Upper lobe of right lung (tissue), 1 donor: ENCODE data around the gene MAP2K7. TPM values are rescaled to one million over a fixed set of nuclear protein-coding genes. Genes with fewer than 3 reads are reported as not detected.

ENCODE experiments used
- ATAC-seq: fragments of 200-7000 bp; cut with Tn5 transposase; one replicate; pipeline ENCODE4 v1.9.1; 2020; ENCODE audit warnings: mild to moderate bottlenecking, moderate library complexity
- DNase-seq: peaks from one replicate; pipeline ENCODE4 v3.0.0-alpha.2; 2020
- H3K27ac ChIP-seq: fragments of 200-600 bp; one replicate; pipeline ENCODE4 v1.8.0; 2022
- H3K27me3 ChIP-seq: fragments of 200-600 bp; one replicate; pipeline ENCODE4 v1.8.0; 2022; ENCODE audit warnings: mild to moderate bottlenecking
- H3K36me3 ChIP-seq: fragments of 200-600 bp; one replicate; pipeline ENCODE4 v1.8.0; 2022
- H3K4me1 ChIP-seq: fragments of 200-600 bp; one replicate; pipeline ENCODE4 v1.8.0; 2022
- H3K4me3 ChIP-seq: fragments of 200-600 bp; one replicate; pipeline ENCODE4 v1.8.0; 2022; ENCODE audit warnings: mild to moderate bottlenecking
- H3K9me3 ChIP-seq: fragments of 200-600 bp; one replicate; pipeline ENCODE4 v1.8.0; 2022
- intact Hi-C: fragments of 100-400 bp; cut with DNase I; formaldehyde crosslinking; loops from one replicate; pipeline ENCODE4 v1.11.0; 2022
- total RNA-seq: library from RNA; stranded (reverse); fragmentation: NEBNext Ultra II Directional; extraction: Animal tissue kit (Norgen Biotek cat#: 25700); gene quantifications from one replicate; pipeline ENCODE4 v1.2.1, GENCODE V29; 2021
- TF ChIP-seq, protein P1 (sequence below): fragments of 200-600 bp; IDR thresholded peaks from one replicate; pipeline ENCODE4 v1.8.0; 2022; ENCODE audit warnings: antibody characterized with exemption
- donor health status: DM: no; HTN: yes; CAD: no; lungs with severe emphysema.

Gene MAP2K7
- total RNA-seq, 1 donor from 2014 or later, result 36.4 TPM

DNA sequence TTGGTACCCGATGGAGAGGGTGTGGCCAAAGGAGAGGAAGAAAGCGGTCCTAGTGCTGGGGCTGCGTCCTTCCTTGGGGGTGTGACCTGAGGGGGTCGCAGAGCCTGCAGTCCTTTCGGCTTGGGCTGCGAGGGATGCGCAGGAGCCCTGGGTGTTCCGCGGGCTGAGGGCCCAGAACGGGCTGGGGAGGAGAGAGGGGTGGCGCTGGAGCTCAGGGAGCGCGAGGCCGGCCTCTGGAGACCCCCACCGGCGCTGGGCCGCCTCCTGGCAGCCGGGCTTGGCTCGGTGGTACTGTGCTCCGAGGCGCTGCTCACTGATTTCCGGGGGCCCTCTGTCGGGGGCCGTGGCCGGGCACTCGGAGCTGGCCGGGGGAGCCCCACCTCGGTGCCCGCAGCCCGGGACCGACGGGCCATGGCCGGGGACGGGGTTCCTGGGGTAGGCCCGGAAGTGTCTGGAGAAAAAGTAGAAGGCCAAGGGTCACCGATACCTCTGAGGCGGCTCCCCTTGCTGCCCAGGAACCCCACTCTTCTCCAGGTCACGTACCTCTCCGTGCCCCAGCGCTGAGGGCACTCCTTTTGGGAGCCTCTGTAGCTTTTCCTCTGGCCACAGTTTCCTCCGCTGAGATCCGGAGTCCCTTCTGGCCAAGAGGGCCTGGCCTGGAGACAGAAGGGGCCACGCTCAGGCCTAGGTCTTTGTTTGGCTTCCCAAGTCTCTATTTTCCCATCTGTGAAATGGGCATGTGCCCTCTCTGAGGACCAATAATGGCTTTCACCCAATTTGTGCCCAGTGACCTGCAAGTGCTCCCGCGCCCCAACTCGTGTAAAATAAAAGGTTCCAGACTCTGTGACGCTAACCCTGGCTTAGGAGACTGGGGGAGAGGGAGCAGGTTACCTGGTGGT is 31.1 kb upstream of the MAP2K7 start:
- no peaks in the 10 kb centered on the region for H3K9me3 ChIP-seq
- DNase-seq (no peak), ATAC-seq (no peak)
- no peaks in the 10 kb centered on the region for H3K36me3 ChIP-seq
- H3K4me1 ChIP-seq, result peaks cover 23% of the 10 kb centered on the region
- H3K27ac ChIP-seq, result no peak overlapping the region
- TF ChIP-seq, protein P1, sequence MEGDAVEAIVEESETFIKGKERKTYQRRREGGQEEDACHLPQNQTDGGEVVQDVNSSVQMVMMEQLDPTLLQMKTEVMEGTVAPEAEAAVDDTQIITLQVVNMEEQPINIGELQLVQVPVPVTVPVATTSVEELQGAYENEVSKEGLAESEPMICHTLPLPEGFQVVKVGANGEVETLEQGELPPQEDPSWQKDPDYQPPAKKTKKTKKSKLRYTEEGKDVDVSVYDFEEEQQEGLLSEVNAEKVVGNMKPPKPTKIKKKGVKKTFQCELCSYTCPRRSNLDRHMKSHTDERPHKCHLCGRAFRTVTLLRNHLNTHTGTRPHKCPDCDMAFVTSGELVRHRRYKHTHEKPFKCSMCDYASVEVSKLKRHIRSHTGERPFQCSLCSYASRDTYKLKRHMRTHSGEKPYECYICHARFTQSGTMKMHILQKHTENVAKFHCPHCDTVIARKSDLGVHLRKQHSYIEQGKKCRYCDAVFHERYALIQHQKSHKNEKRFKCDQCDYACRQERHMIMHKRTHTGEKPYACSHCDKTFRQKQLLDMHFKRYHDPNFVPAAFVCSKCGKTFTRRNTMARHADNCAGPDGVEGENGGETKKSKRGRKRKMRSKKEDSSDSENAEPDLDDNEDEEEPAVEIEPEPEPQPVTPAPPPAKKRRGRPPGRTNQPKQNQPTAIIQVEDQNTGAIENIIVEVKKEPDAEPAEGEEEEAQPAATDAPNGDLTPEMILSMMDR, result no peak
- intact Hi-C loops, result no loop called here
- H3K27me3 ChIP-seq, result peaks cover 32% of the 10 kb centered on the region
- no peak overlapping the region for H3K4me3 ChIP-seq

DNA sequence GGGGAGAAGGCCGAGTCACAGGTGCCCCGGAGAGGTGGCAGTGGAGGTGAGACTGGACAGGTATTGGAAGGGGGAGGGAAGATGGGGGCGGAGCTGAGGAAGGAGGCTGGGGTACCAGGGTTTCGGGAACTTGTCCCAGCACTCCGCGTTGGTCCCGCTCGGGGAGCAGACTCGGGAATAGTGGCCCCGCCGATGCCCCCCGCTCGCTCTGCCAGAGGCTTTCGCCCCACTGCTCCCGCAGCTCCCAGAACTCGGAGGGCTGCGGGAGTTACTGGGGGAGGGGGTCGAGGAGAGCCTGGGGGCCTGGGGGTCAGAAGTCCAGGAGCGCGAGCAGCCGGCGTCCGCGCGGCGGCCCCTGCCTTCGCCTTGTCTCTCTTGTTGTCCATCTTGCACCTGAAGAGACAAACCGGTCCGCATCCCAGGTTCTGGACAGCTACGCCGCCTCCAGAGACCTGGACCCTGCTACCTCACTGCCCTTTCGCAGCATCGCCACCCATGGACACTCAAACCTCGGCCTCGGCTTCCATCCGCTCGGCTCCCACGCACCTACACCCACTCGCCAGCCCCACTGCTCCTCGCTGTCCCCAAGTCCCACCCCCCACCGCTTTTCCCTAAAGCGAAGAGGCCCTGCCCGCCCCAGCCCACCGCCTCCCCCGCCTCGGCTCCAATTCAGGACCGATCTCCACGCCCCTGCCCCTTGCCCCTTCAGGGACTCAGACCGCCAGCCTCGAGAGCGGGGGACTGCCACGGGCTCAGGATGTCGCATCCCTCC is 30.2 kb upstream of the MAP2K7 start:
- no peak overlapping the region for H3K27ac ChIP-seq
- peaks cover 18% of the 10 kb centered on the region for H3K4me1 ChIP-seq
- DNase-seq (no peak), ATAC-seq (no peak)
- no peaks in the 10 kb centered on the region for H3K36me3 ChIP-seq
- H3K9me3 ChIP-seq, result no peaks in the 10 kb centered on the region
- intact Hi-C loops, result no loop called here
- peaks cover 30% of the 10 kb centered on the region for H3K27me3 ChIP-seq
- H3K4me3 ChIP-seq, result peak overlapping the region; percentile 42
- TF ChIP-seq, protein P1, result no peak

DNA sequence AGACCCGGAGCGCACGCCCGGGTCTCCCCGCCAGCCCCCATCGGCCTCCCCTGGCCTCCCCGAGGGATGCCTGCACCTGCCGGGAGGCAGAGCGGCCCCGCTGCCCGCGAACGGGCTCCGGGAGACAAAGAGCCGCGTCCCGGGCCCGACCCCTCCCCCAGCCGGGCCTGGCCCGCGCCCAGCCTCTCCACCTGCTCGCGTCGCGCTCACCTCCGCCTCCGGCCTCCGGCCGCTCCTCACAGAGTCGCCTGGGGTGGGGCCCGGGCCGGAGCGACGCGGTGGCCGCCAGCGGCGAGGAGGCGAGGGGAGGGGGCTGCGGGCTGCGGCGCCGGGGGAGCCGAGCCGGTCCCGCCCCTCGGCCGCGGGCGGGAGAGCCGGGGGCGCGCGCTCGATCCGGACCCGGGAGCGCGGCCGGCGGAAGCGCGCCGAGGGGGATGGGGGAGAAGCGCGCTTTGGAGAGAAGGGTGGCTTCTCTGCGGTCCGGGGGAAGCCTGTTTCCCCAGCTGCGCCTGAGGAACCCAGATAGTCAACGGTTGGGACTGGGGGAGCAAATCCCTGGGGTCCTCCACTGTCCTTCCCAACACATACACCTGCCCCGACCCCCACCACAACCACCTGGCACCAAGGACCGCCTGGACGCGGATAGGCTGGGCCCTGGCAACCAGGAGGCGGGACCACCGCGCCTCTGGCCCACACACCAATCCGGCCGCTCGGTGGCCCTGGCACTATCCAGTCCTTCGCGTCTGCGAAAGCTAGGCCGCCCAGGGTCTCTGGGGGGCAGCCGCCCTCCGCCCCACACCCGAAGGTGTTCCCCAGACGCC is 29.4 kb upstream of the MAP2K7 start, which contains the start of gene PRR36:
Gene PRR36, minus strand, starts transcription at position 315 of the 821 bp plus-strand sequence. CDS start 701 bp downstream, outside the sequence.
- Histone ChIP-seq H3K36me3 (no peaks in the 10 kb centered on the region), H3K27me3 (peaks cover 30% of the 10 kb centered on the region), H3K4me3 (peak within 1 kb of the TSS; percentile 42), H3K4me1 (peaks cover 10% of the 10 kb centered on the region), H3K9me3 (no peaks in the 10 kb centered on the region), H3K27ac (no peak within 1 kb of the TSS)
- TF ChIP-seq, protein P1, result no peak
- intact Hi-C loops, result no loop called here
- ATAC-seq, result peak; percentile 55
- DNase-seq, result peak; percentile 89

DNA sequence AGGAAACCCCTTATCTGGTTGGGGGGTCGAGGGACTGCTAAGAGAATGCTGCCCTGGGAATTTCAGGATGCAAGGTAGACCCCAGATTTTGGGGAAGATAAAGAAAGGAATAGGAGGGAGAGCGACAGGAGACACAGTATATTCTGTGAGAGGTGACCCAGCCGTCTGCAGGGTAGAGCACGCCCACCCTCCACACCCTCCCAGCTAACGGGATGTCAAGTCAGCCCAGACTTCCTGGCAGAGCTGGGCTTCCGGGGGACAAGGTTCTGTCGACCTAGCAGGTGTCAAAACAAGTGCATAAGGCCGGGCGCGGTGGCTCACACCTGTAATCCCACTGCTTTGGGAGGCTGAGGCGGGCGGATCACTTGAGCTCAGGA is 28.8 kb upstream of the MAP2K7 start:
- ATAC-seq (no peak), DNase-seq (no peak)
- H3K36me3 ChIP-seq, result no peaks in the 10 kb centered on the region
- TF ChIP-seq, protein P1, result no peak
- H3K4me3 ChIP-seq, result peak overlapping the region; percentile 42
- H3K4me1 ChIP-seq, result peaks cover 4% of the 10 kb centered on the region
- intact Hi-C loops, result no loop called here
- peaks cover 30% of the 10 kb centered on the region for H3K27me3 ChIP-seq
- no peak overlapping the region for H3K27ac ChIP-seq
- H3K9me3 ChIP-seq, result no peaks in the 10 kb centered on the region

DNA sequence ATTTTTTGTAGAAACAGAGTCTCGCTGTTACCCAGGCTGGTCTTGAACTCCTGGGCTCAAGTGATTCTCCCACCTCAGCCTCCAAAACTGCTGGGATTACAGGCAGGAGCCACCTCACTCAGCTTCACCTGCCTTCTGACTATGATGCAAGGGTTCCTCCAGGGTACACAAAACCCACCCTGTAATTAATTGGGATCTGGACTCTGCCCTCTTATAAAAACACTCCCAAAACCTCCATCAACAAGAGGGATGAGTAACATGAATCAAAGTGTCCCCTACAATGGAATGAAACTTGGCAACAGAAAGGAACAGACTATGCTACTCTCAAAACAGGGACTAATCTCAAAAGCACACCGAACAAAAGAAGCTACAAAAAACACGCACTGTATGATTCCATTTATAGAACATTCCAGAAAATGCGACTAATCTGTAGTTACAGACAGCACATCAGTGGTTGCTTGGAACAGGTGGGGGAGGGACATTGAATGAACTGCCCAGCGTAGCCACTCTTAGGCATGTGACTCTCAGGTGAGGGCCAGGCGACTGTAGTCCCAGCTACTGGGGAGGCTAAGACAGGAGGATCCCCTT is 26.3 kb upstream of the MAP2K7 start:
- Histone ChIP-seq H3K27me3 (peaks cover 26% of the 10 kb centered on the region), H3K27ac (no peak overlapping the region), H3K4me3 (no peak overlapping the region), H3K9me3 (no peaks in the 10 kb centered on the region), H3K36me3 (no peaks in the 10 kb centered on the region), H3K4me1 (peaks cover 3% of the 10 kb centered on the region)
- intact Hi-C loops, result no loop called here
- ATAC-seq (no peak), DNase-seq (no peak)
- TF ChIP-seq, protein P1, result no peak
